H1 (cell line): ENCODE measurements around the gene SLC25A34.
"Not testable (repeated sequence)": the region's sequence is repeated elsewhere in the genome, so short reads cannot be mapped to it uniquely, and the experiment has no call there.

Source experiments
- CBX8 ChIP-seq: fragments of 300-800, 300-1000 bp; sonication (generic); IDR thresholded peaks from 2 replicates; pipeline ENCODE4 v1.7.1; 2016; ENCODE audit warnings: low read depth, low read length, borderline replicate concordance
- CREB1 ChIP-seq: IDR thresholded peaks from 2 replicates; pipeline ENCODE4 v1.6.1; 2012; ENCODE audit warnings: inconsistent platforms
- EZH2 ChIP-seq: fragments of 200-600 bp; sonication (generic); IDR thresholded peaks from 2 replicates; pipeline ENCODE4 v1.7.1; 2012; ENCODE audit warnings: low read depth, mild to moderate bottlenecking, moderate library complexity, low read length, inconsistent platforms; ENCODE audit not compliant: severe bottlenecking
- JUN ChIP-seq: IDR thresholded peaks from 2 replicates; pipeline ENCODE4 v1.6.1; 2011; ENCODE audit warnings: low read depth, mild to moderate bottlenecking, improper control_type of control experiment, low read length
- KDM1A ChIP-seq: fragments of 200-600, 300-600 bp; sonication (generic); IDR thresholded peaks from 2 replicates; pipeline ENCODE4 v1.7.1; 2016; ENCODE audit warnings: mild to moderate bottlenecking, low read length, borderline replicate concordance
- KDM5A ChIP-seq: fragments of 200-600 bp; IDR thresholded peaks from 2 replicates; pipeline ENCODE4 v1.7.1; 2012; ENCODE audit warnings: mild to moderate bottlenecking, low read length, inconsistent platforms, mixed read lengths
- POLR2A ChIP-seq, 2 experiments: IDR thresholded peaks; 1 replicate in 1 of 2; 2 replicates in 1 of 2; pipeline ENCODE4 v1.6.1; 2011; ENCODE audit warnings: low read depth in 2 of 2, low read length in 2 of 2, mild to moderate bottlenecking in 2 of 2; ENCODE audit errors: control extremely low read depth in 1 of 2
- SIRT6 ChIP-seq: IDR thresholded peaks from one replicate; pipeline ENCODE4 v1.7.1; 2012; ENCODE audit warnings: low read length, inconsistent platforms
- TEAD4 ChIP-seq: IDR thresholded peaks from 2 replicates; pipeline ENCODE4 v1.6.1; 2012; ENCODE audit warnings: low read depth, low read length, inconsistent platforms, mixed read lengths
- TF ChIP-seq, protein P1 (sequence below), 3 experiments: IDR thresholded peaks; 1 replicate in 2 of 3; 2 replicates in 1 of 3; pipeline versions ENCODE4 v1.5.1 to v1.6.1; 2011; ENCODE audit warnings: low read length in 3 of 3, mild to moderate bottlenecking in 3 of 3, inconsistent platforms in 2 of 3, low read depth in 1 of 3, moderate library complexity in 1 of 3; ENCODE audit not compliant: insufficient read depth in 1 of 3; ENCODE audit errors: control extremely low read depth in 1 of 3
- TF ChIP-seq, protein P2 (sequence below): IDR thresholded peaks from 2 replicates; pipeline ENCODE4 v1.6.1; 2012; ENCODE audit warnings: low read length, inconsistent platforms

- TF ChIP-seq, protein P1, sequence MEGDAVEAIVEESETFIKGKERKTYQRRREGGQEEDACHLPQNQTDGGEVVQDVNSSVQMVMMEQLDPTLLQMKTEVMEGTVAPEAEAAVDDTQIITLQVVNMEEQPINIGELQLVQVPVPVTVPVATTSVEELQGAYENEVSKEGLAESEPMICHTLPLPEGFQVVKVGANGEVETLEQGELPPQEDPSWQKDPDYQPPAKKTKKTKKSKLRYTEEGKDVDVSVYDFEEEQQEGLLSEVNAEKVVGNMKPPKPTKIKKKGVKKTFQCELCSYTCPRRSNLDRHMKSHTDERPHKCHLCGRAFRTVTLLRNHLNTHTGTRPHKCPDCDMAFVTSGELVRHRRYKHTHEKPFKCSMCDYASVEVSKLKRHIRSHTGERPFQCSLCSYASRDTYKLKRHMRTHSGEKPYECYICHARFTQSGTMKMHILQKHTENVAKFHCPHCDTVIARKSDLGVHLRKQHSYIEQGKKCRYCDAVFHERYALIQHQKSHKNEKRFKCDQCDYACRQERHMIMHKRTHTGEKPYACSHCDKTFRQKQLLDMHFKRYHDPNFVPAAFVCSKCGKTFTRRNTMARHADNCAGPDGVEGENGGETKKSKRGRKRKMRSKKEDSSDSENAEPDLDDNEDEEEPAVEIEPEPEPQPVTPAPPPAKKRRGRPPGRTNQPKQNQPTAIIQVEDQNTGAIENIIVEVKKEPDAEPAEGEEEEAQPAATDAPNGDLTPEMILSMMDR (IDR thresholded peaks at IDR 0.05; ENCODE audit: control extremely low read depth in 1 of 3, insufficient read depth in 1 of 3, low read depth in 1 of 3, low read length in 3 of 3), result not testable (repeated sequence)
- not testable (repeated sequence) for TF ChIP-seq POLR2A (IDR thresholded peaks at IDR 0.05; ENCODE audit: control extremely low read depth in 1 of 2, low read depth in 2 of 2, low read length in 2 of 2); EZH2; TEAD4; CREB1; KDM1A; JUN; CBX8; SIRT6; KDM5A
- TF ChIP-seq, protein P2, sequence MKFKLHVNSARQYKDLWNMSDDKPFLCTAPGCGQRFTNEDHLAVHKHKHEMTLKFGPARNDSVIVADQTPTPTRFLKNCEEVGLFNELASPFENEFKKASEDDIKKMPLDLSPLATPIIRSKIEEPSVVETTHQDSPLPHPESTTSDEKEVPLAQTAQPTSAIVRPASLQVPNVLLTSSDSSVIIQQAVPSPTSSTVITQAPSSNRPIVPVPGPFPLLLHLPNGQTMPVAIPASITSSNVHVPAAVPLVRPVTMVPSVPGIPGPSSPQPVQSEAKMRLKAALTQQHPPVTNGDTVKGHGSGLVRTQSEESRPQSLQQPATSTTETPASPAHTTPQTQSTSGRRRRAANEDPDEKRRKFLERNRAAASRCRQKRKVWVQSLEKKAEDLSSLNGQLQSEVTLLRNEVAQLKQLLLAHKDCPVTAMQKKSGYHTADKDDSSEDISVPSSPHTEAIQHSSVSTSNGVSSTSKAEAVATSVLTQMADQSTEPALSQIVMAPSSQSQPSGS, result not testable (repeated sequence)
Observed at GRCh38 chr1:15699321-15699720, 36.7 kb upstream of the SLC25A34 start.
